ENCODE measurements around the gene RALY.
"Not testable (repeated sequence)": the region's sequence is repeated elsewhere in the genome, so short reads cannot be mapped to it uniquely, and the experiment has no call there.

The RALY gene

GRCh38 chr20:34111702-34112599, 118.2 kb downstream of the RALY start, which contains the start of gene EIF2S2:
Gene EIF2S2 (minus strand): TSS chr20:34112243. CDS start chr20:34112110, 133 bp downstream.
- DNase-seq = peak; percentile 97

DNA sequence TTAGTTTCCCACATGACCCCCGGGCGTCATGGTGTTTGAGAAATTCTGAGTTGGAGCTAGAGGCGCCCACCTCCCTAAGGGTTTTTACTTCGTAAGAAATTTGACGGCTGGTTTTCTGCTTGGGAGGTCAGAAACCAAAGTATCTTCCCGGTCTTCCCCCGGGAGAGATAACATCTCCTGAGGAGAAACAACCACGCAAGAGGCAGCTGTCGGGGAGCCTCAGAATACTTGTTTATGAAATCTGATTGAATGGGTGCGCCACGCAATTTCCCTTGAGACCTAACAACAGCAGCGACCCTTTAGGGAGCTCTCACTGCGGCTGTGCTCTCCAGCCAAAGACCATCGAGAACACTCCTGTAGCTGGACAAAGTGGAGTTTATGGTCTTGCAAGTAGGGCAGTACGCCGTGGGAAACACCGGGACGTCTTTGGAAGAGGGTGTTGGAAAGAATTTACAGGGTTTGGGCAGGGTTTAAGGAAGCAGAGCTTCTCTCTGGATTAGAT, 118.9 kb downstream of the RALY start:
- peak; percentile 36 for DNase-seq

- no peak for DNase-seq
These were observed 121.1 kb downstream of the RALY start for GRCh38 chr20:34114809-34115208.

DNA sequence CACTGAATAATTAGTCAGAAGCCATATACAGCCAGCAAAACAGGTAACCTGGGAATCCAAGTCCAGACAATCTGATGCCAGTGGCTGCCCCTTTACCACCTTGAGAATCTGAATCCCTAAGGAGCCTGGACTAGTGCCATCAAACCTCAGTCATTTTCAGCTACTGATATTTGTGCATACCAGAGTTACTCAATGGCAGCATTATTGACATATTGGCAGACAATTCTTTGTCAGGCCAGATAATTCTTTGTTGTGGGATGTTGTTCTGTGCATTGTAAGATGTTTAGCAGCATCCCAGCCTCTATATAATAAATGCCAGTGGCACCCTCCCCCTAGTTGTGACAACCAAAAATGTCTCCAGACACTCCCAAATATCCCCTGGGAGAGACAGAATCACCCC, 121.5 kb downstream of the RALY start:
- DNase-seq = no peak

DNA sequence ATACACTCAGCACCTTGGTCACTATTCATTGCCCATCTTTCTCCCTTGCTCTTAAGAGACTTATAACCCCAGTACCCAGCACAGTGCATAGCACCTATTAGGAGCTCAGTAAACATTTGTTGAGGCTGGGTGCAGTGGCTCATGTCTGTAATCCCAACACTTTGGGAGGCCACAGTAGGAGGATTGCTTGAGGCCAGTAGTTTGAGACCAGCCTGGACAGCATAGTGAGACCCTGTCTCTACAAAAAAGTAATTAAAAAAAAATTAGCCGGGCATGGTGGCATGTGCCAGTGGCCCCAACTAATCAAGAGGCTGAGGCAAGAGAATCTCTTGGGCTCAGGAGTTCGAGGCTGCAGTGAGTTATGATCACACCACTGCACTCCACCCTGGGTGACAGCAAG, 126.5 kb downstream of the RALY start:
- no peak for DNase-seq

- DNase-seq = no peak
These were observed 128.7 kb downstream of the RALY start for GRCh38 chr20:34122274-34122980.

DNA sequence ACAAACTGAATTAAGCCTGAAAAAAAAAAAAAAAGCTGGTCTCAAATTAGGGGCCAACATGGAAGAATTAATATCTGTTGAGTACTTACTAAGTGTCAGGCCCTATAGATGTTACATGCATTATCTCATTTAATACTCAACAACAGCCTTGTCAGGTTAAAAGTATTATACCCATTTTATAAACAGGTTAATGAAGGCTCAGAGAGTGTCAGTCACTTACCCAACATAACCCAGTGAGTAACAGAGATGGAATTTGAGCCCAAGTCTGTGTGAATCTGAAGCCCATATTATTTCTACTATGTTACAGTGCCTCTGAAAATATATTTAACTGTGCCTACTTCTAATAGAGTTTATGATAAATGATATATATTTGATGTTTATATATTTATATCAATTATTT, 129.6 kb downstream of the RALY start:
- DNase-seq = no peak

DNA sequence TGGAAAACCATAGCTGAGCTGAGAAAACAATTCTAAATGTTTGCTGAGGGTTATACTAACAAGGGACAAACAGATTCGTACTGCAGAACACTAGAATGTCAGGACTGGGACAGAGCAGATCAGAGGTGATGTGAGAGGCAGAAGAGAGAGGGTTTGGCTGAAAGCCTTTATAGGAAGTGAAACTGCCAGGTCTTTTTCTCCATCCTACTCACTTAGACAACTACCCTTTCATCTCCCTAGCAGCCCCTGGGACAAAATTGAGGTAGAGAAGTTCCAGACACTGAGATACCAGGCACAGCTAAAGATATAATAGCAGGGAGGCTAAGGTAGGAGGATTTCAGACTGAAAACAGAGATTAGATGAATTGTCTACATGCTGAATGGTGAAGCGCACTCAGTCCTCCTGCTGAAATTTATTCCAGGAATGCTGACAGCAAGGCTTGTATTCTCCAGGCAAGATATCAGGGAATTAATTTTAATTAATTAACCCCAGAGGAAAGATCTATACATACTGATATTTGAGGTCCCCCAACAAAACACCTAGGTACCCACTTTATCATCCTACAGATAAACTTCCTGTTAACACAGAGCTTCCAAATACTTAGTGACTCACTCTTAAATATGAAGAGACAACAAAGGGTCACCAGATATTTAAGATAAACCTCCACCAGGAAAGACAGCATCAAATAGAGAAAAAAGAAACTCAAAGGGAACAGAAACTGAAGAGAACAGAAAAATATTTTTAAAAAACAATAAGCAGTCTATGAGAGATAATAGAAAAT, 130.9 kb downstream of the RALY start:
- no peak for DNase-seq

GRCh38 chr20:34127792-34128191, 134.1 kb downstream of the RALY start:
- no peak for DNase-seq

GRCh38 chr20:34129518-34130162, 135.9 kb downstream of the RALY start:
- peak; percentile 74 for DNase-seq

- no peak for DNase-seq
These were observed 137.8 kb downstream of the RALY start for GRCh38 chr20:34131491-34131890.

DNA sequence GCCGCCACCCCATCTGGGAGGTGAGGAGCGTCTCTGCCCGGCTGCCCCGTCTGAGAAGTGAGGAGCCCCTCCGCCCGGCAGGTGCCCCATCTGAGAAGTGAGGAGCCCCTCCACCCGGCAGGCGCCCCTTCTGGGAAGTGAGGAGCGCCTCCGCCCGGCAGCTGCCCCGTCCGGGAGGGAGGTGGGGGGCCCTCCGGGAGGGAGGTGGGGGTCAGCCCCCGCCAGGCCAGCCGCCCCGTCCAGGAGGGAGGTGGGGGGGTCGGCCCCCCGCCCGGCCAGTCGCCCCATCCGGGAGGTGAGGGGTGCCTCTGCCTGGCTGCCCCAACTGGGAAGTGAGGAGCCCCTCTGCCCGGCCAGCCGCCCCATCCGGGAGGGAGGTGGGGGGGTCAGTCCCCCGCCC, 138.8 kb downstream of the RALY start:
- DNase-seq = not testable (repeated sequence)

DNA sequence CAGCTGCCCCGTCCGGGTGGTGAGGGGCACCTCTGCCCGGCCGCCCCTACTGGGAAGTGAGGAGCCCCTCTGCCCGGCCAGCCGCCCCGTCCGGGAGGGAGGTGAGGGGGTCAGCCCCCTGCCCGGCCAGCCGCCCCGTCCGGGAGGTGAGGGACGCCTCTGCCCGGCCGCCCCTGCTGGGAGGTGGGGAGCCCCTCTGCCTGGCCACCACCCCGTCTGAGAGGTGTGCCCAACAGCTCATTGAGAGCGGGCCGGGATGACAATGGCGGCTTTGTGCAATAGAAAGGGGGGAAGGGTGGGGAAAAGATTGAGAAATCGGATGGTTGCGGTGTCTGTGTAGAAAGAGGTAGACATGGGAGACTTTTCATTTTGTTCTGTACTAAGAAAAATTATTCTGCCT, 139.2 kb downstream of the RALY start:
- DNase-seq = not testable (repeated sequence)

- DNase-seq = not testable (repeated sequence)
These were observed 139.7 kb downstream of the RALY start for GRCh38 chr20:34133365-34133860.

Measured in NCI-H526 treated with DMSO at 0.1 percent for 48 hours (cell line).